GM12891 (cell line): Measurements from ENCODE around the gene APBB2.

Source experiments
- POLR2A ChIP-seq: IDR thresholded peaks from 2 replicates; pipeline ENCODE4 v1.6.1; 2011; ENCODE audit warnings: low read depth, low read length, control low read depth
- POLR2AphosphoS5 ChIP-seq: IDR thresholded peaks from 2 replicates; pipeline ENCODE4 v1.6.1; 2011; ENCODE audit warnings: low read depth, low read length, control low read depth
- TAF1 ChIP-seq: IDR thresholded peaks from 2 replicates; pipeline ENCODE4 v1.6.1; 2011; ENCODE audit warnings: low read depth, low read length, control low read depth

GRCh38 chr4:41012911-41013310 is 201.4 kb downstream of the APBB2 start:
- TF ChIP-seq TAF1 (no peak), POLR2AphosphoS5 (no peak), POLR2A (no peak)
